ENCODE measurements around the gene ADAMTS9. TPM values are rescaled to one million over a fixed set of nuclear protein-coding genes. Genes with fewer than 3 reads are reported as not detected.

The ADAMTS9 gene
- polyA plus RNA-seq, 4 donors: 0.54 to 11.3 (median 5.0) TPM

GRCh38 chr3:64681015-64681414 lies 6.8 kb downstream of the ADAMTS9 start:
- Histone ChIP-seq H3K27ac (ENCODE audit: low read depth in 1 of 3, low read length in 2 of 3) (no peak overlapping the region), H3K27me3 (ENCODE audit: control insufficient read depth in 3 of 3, insufficient read depth in 3 of 3, low read length in 3 of 3) (peaks cover 0 to 39% (median 0%) of the 10 kb centered on the region in 3 donors), H3K4me3 (ENCODE audit: low read depth in 1 of 3, low read length in 3 of 3) (no peak overlapping the region), H3K4me1 (ENCODE audit: control insufficient read depth in 3 of 3, insufficient read depth in 2 of 3, low read depth in 1 of 3, low read length in 2 of 3) (peaks cover 0 to 4% (median 0%) of the 10 kb centered on the region in 3 donors), H3K36me3 (ENCODE audit: control insufficient read depth in 3 of 3, insufficient read depth in 2 of 3, low read depth in 1 of 3, low read length in 3 of 3) (no peaks in the 10 kb centered on the region), H3K9me3 (ENCODE audit: control insufficient read depth in 2 of 2, insufficient read depth in 1 of 2, low read depth in 1 of 2, low read length in 1 of 2) (no peaks in the 10 kb centered on the region)
- no peak for DNase-seq
- WGBS, 3 donors: 92 to 98% (median 93%) methylated on average over 5 of the region's 5 CpGs
- no peak for FAIRE-seq

GRCh38 chr3:64680334-64680733 lies 7.5 kb downstream of the ADAMTS9 start:
- no peaks in the 10 kb centered on the region for H3K36me3 ChIP-seq (ENCODE audit: control insufficient read depth in 3 of 3, insufficient read depth in 2 of 3, low read depth in 1 of 3, low read length in 3 of 3)
- FAIRE-seq: no peak
- peaks cover 0 to 32% (median 0%) of the 10 kb centered on the region in 3 donors for H3K27me3 ChIP-seq (ENCODE audit: control insufficient read depth in 3 of 3, insufficient read depth in 3 of 3, low read length in 3 of 3)
- no peaks in the 10 kb centered on the region for H3K9me3 ChIP-seq (ENCODE audit: control insufficient read depth in 2 of 2, insufficient read depth in 1 of 2, low read depth in 1 of 2, low read length in 1 of 2)
- H3K27ac ChIP-seq (ENCODE audit: low read depth in 1 of 3, low read length in 2 of 3): no peak overlapping the region
- H3K4me1 ChIP-seq (ENCODE audit: control insufficient read depth in 3 of 3, insufficient read depth in 2 of 3, low read depth in 1 of 3, low read length in 2 of 3): peaks cover 0 to 4% (median 0%) of the 10 kb centered on the region in 3 donors
- WGBS, 3 donors: 89 to 94% (median 89%) methylated on average over 4 of the region's 4 CpGs
- H3K4me3 ChIP-seq (ENCODE audit: low read depth in 1 of 3, low read length in 3 of 3): no peak overlapping the region
- no peak for DNase-seq

- 66 to 80% (median 72%) methylated on average over 2 of the region's 2 CpGs for WGBS, 3 donors
- Histone ChIP-seq H3K4me1 (ENCODE audit: control insufficient read depth in 3 of 3, insufficient read depth in 2 of 3, low read depth in 1 of 3, low read length in 2 of 3) (peaks cover 0 to 5% (median 0%) of the 10 kb centered on the region in 3 donors), H3K27ac (ENCODE audit: low read depth in 1 of 3, low read length in 2 of 3) (no peak overlapping the region), H3K9me3 (ENCODE audit: control insufficient read depth in 2 of 2, insufficient read depth in 1 of 2, low read depth in 1 of 2, low read length in 1 of 2) (no peaks in the 10 kb centered on the region), H3K27me3 (ENCODE audit: control insufficient read depth in 3 of 3, insufficient read depth in 3 of 3, low read length in 3 of 3) (peaks cover 0 to 12% (median 0%) of the 10 kb centered on the region in 3 donors), H3K36me3 (ENCODE audit: control insufficient read depth in 3 of 3, insufficient read depth in 2 of 3, low read depth in 1 of 3, low read length in 3 of 3) (no peaks in the 10 kb centered on the region), H3K4me3 (ENCODE audit: low read depth in 1 of 3, low read length in 3 of 3) (no peak overlapping the region)
- DNase-seq (no peak), FAIRE-seq (no peak)
Measured at GRCh38 chr3:64677961-64678716, 9.7 kb downstream of the ADAMTS9 start.

GRCh38 chr3:64676831-64677230 lies 11.0 kb downstream of the ADAMTS9 start:
- H3K9me3 ChIP-seq (ENCODE audit: control insufficient read depth in 2 of 2, insufficient read depth in 1 of 2, low read depth in 1 of 2, low read length in 1 of 2): no peaks in the 10 kb centered on the region
- H3K4me3 ChIP-seq (ENCODE audit: low read depth in 1 of 3, low read length in 3 of 3): no peak overlapping the region
- WGBS, 3 donors: 67 to 86% (median 75%) methylated on average over 2 of the region's 2 CpGs
- FAIRE-seq: no peak
- no peaks in the 10 kb centered on the region for H3K36me3 ChIP-seq (ENCODE audit: control insufficient read depth in 3 of 3, insufficient read depth in 2 of 3, low read depth in 1 of 3, low read length in 3 of 3)
- H3K27me3 ChIP-seq (ENCODE audit: control insufficient read depth in 3 of 3, insufficient read depth in 3 of 3, low read length in 3 of 3): peaks cover 0 to 6% (median 0%) of the 10 kb centered on the region in 3 donors
- peaks cover 0 to 5% (median 0%) of the 10 kb centered on the region in 3 donors for H3K4me1 ChIP-seq (ENCODE audit: control insufficient read depth in 3 of 3, insufficient read depth in 2 of 3, low read depth in 1 of 3, low read length in 2 of 3)
- no peak overlapping the region for H3K27ac ChIP-seq (ENCODE audit: low read depth in 1 of 3, low read length in 2 of 3)
- DNase-seq: no peak

- Histone ChIP-seq H3K4me1 (ENCODE audit: control insufficient read depth in 3 of 3, insufficient read depth in 2 of 3, low read depth in 1 of 3, low read length in 2 of 3) (peaks cover 0 to 5% (median 0%) of the 10 kb centered on the region in 3 donors), H3K4me3 (ENCODE audit: low read depth in 1 of 3, low read length in 3 of 3) (no peak overlapping the region), H3K27me3 (ENCODE audit: control insufficient read depth in 3 of 3, insufficient read depth in 3 of 3, low read length in 3 of 3) (no peaks in the 10 kb centered on the region), H3K36me3 (ENCODE audit: control insufficient read depth in 3 of 3, insufficient read depth in 2 of 3, low read depth in 1 of 3, low read length in 3 of 3) (no peaks in the 10 kb centered on the region), H3K27ac (ENCODE audit: low read depth in 1 of 3, low read length in 2 of 3) (no peak overlapping the region), H3K9me3 (ENCODE audit: control insufficient read depth in 2 of 2, insufficient read depth in 1 of 2, low read depth in 1 of 2, low read length in 1 of 2) (no peaks in the 10 kb centered on the region)
- no peak for DNase-seq
- 89 to 97% (median 95%) methylated on average over 1 of the region's 1 CpG for whole genome bisulfite sequencing, 3 donors
- no peak for FAIRE-seq
Measured at GRCh38 chr3:64675687-64676247, 12.0 kb downstream of the ADAMTS9 start.

GRCh38 chr3:64674591-64675076 lies 13.2 kb downstream of the ADAMTS9 start:
- Histone ChIP-seq H3K9me3 (ENCODE audit: control insufficient read depth in 2 of 2, insufficient read depth in 1 of 2, low read depth in 1 of 2, low read length in 1 of 2) (no peaks in the 10 kb centered on the region), H3K27me3 (ENCODE audit: control insufficient read depth in 3 of 3, insufficient read depth in 3 of 3, low read length in 3 of 3) (no peaks in the 10 kb centered on the region), H3K27ac (ENCODE audit: low read depth in 1 of 3, low read length in 2 of 3) (no peak overlapping the region), H3K4me1 (ENCODE audit: control insufficient read depth in 3 of 3, insufficient read depth in 2 of 3, low read depth in 1 of 3, low read length in 2 of 3) (peaks cover 0 to 5% (median 0%) of the 10 kb centered on the region in 3 donors), H3K36me3 (ENCODE audit: control insufficient read depth in 3 of 3, insufficient read depth in 2 of 3, low read depth in 1 of 3, low read length in 3 of 3) (no peaks in the 10 kb centered on the region), H3K4me3 (ENCODE audit: low read depth in 1 of 3, low read length in 3 of 3) (no peak overlapping the region)
- no peak for FAIRE-seq
- 45 to 63% (median 60%) methylated on average over 4 of the region's 4 CpGs for WGBS, 3 donors
- peak in 1 of 2 donors; percentile 58 for DNase-seq

- Histone ChIP-seq H3K4me3 (ENCODE audit: low read depth in 1 of 3, low read length in 3 of 3) (no peak overlapping the region), H3K36me3 (ENCODE audit: control insufficient read depth in 3 of 3, insufficient read depth in 2 of 3, low read depth in 1 of 3, low read length in 3 of 3) (no peaks in the 10 kb centered on the region), H3K27ac (ENCODE audit: low read depth in 1 of 3, low read length in 2 of 3) (no peak overlapping the region), H3K4me1 (ENCODE audit: control insufficient read depth in 3 of 3, insufficient read depth in 2 of 3, low read depth in 1 of 3, low read length in 2 of 3) (peaks cover 0 to 5% (median 0%) of the 10 kb centered on the region in 3 donors), H3K27me3 (ENCODE audit: control insufficient read depth in 3 of 3, insufficient read depth in 3 of 3, low read length in 3 of 3) (no peaks in the 10 kb centered on the region), H3K9me3 (ENCODE audit: control insufficient read depth in 2 of 2, insufficient read depth in 1 of 2, low read depth in 1 of 2, low read length in 1 of 2) (no peaks in the 10 kb centered on the region)
- no peak for FAIRE-seq
- 85 to 91% (median 88%) methylated on average over 7 of the region's 7 CpGs for WGBS, 3 donors
- DNase-seq: no peak
Measured at GRCh38 chr3:64673159-64673715, 14.6 kb downstream of the ADAMTS9 start.

GRCh38 chr3:64668582-64669510 lies 19.0 kb downstream of the ADAMTS9 start:
- 80 to 85% (median 84%) methylated on average over 10 of the region's 10 CpGs for WGBS, 3 donors
- DNase-seq: no peak
- H3K36me3 ChIP-seq (ENCODE audit: control insufficient read depth in 3 of 3, insufficient read depth in 2 of 3, low read depth in 1 of 3, low read length in 3 of 3): no peaks in the 10 kb centered on the region
- no peaks in the 10 kb centered on the region for H3K27me3 ChIP-seq (ENCODE audit: control insufficient read depth in 3 of 3, insufficient read depth in 3 of 3, low read length in 3 of 3)
- H3K4me1 ChIP-seq (ENCODE audit: control insufficient read depth in 3 of 3, insufficient read depth in 2 of 3, low read depth in 1 of 3, low read length in 2 of 3): peaks cover 0 to 2% (median 0%) of the 10 kb centered on the region in 3 donors
- no peak overlapping the region for H3K27ac ChIP-seq (ENCODE audit: low read depth in 1 of 3, low read length in 2 of 3)
- no peaks in the 10 kb centered on the region for H3K9me3 ChIP-seq (ENCODE audit: control insufficient read depth in 2 of 2, insufficient read depth in 1 of 2, low read depth in 1 of 2, low read length in 1 of 2)
- no peak for FAIRE-seq
- no peak overlapping the region for H3K4me3 ChIP-seq (ENCODE audit: low read depth in 1 of 3, low read length in 3 of 3)
